ENCODE data around the gene PLXNC1.

The PLXNC1 gene

GRCh38 chr12:94175763-94176668 is 27.6 kb downstream of the PLXNC1 start:
- peak overlapping the region; percentile 80 for H3K27ac ChIP-seq (replicated peaks)
- no peaks in the 10 kb centered on the region for H3K27me3 ChIP-seq (ENCODE audit: insufficient read depth, poor library complexity, severe bottlenecking)
- TF ChIP-seq CTCF (IDR thresholded peaks at IDR 0.05; ENCODE audit: insufficient read depth, low read length) (no peak), REST (IDR thresholded peaks at IDR 0.05; ENCODE audit: insufficient replicate concordance, low read depth) (peak; percentile 52), SPI1 (IDR thresholded peaks at IDR 0.05; ENCODE audit: borderline replicate concordance, low read depth) (no peak), POLR2AphosphoS5 (IDR thresholded peaks at IDR 0.05; ENCODE audit: low read depth) (no peak), GABPA (IDR thresholded peaks at IDR 0.05; ENCODE audit: low read depth) (no peak)
- DNase-seq (ENCODE audit: low read depth in 1 of 2, low spot score in 1 of 2): peak; percentile 33 to 61
- no peak overlapping the region for H3K4me3 ChIP-seq (replicated peaks; ENCODE audit: insufficient read depth, low read length)

GRCh38 chr12:94178054-94178453 is 29.7 kb downstream of the PLXNC1 start:
- no peak for TF ChIP-seq SPI1 (IDR thresholded peaks at IDR 0.05; ENCODE audit: borderline replicate concordance, low read depth)
- no peak for TF ChIP-seq CTCF (IDR thresholded peaks at IDR 0.05; ENCODE audit: insufficient read depth, low read length)
- TF ChIP-seq GABPA (IDR thresholded peaks at IDR 0.05; ENCODE audit: low read depth): no peak
- no peak for TF ChIP-seq REST (IDR thresholded peaks at IDR 0.05; ENCODE audit: insufficient replicate concordance, low read depth)
- TF ChIP-seq POLR2AphosphoS5 (IDR thresholded peaks at IDR 0.05; ENCODE audit: low read depth): no peak
- Histone ChIP-seq H3K27me3 (ENCODE audit: insufficient read depth, poor library complexity, severe bottlenecking) (no peaks in the 10 kb centered on the region), H3K4me3 (replicated peaks; ENCODE audit: insufficient read depth, low read length) (no peak overlapping the region), H3K27ac (replicated peaks) (no peak overlapping the region)
- no peak for DNase-seq (ENCODE audit: low read depth in 1 of 2, low spot score in 1 of 2)

- Histone ChIP-seq H3K27me3 (ENCODE audit: insufficient read depth, poor library complexity, severe bottlenecking) (no peaks in the 10 kb centered on the region), H3K27ac (replicated peaks) (no peak overlapping the region), H3K4me3 (replicated peaks; ENCODE audit: insufficient read depth, low read length) (no peak overlapping the region)
- DNase-seq (ENCODE audit: low read depth in 1 of 2, low spot score in 1 of 2): peak; percentile 36 to 72
- TF ChIP-seq REST (IDR thresholded peaks at IDR 0.05; ENCODE audit: insufficient replicate concordance, low read depth) (no peak), GABPA (IDR thresholded peaks at IDR 0.05; ENCODE audit: low read depth) (no peak), SPI1 (IDR thresholded peaks at IDR 0.05; ENCODE audit: borderline replicate concordance, low read depth) (peak; percentile 95), CTCF (IDR thresholded peaks at IDR 0.05; ENCODE audit: insufficient read depth, low read length) (no peak), POLR2AphosphoS5 (IDR thresholded peaks at IDR 0.05; ENCODE audit: low read depth) (peak; percentile 38; the same call in 1 of the 2 replicates)
Measured at GRCh38 chr12:94178882-94179281, 30.5 kb downstream of the PLXNC1 start.

Measured in HL-60 (cell line).